ENCODE results near the gene TMPRSS4.

Gene TMPRSS4

GRCh38 chr11:118076754-118077281 lies at the start of gene TMPRSS4:
Gene TMPRSS4, plus strand, starts transcription at chr11:118077078. Its CDS starts 225 bp downstream, at chr11:118077303.
- peak within 1 kb of the TSS in 3 of 7 experiments; percentile 6 to 8 (median 8) for H3K4me3 ChIP-seq
- peak within 1 kb of the TSS in 9 of 21 experiments; percentile 8 to 71 (median 37) for H3K27ac ChIP-seq

- no peak overlapping the region for H3K4me3 ChIP-seq
Observed at GRCh38 chr11:118027694-118028093, 49.2 kb upstream of the TMPRSS4 start.

GRCh38 chr11:118028626-118029025 lies 48.3 kb upstream of the TMPRSS4 start:
- no peak overlapping the region for H3K4me3 ChIP-seq
- H3K27ac ChIP-seq = no peak overlapping the region

More at GRCh38 chr11:118027694-118028093, 49.2 kb upstream of the TMPRSS4 start:
- no peak overlapping the region for H3K27ac ChIP-seq

GRCh38 chr11:118033443-118033842 lies 43.4 kb upstream of the TMPRSS4 start:
- Histone ChIP-seq H3K27ac (no peak overlapping the region), H3K4me3 (no peak overlapping the region)

- Histone ChIP-seq H3K4me3 (no peak overlapping the region), H3K27ac (no peak overlapping the region)
Observed at GRCh38 chr11:118042141-118042540, 34.7 kb upstream of the TMPRSS4 start.

GRCh38 chr11:118042796-118043195 lies 34.1 kb upstream of the TMPRSS4 start:
- peak overlapping the region in 1 of 21 experiments; percentile 26 for H3K27ac ChIP-seq
- no peak overlapping the region for H3K4me3 ChIP-seq

- H3K4me3 ChIP-seq = no peak overlapping the region
- peak overlapping the region in 4 of 21 experiments; percentile 60 to 85 (median 72) for H3K27ac ChIP-seq
Observed at GRCh38 chr11:118045191-118045590, 31.7 kb upstream of the TMPRSS4 start.

- Histone ChIP-seq H3K4me3 (no peak overlapping the region), H3K27ac (peak overlapping the region in 10 of 21 experiments; percentile 9 to 85 (median 52))
Observed at GRCh38 chr11:118046051-118046963, 30.6 kb upstream of the TMPRSS4 start.

- Histone ChIP-seq H3K4me3 (no peak overlapping the region), H3K27ac (peak overlapping the region in 9 of 21 experiments; percentile 9 to 85 (median 60))
Observed at GRCh38 chr11:118046964-118047700, 29.7 kb upstream of the TMPRSS4 start.

GRCh38 chr11:118047749-118048148 lies 29.1 kb upstream of the TMPRSS4 start:
- H3K27ac ChIP-seq = peak overlapping the region in 5 of 21 experiments; percentile 21 to 85 (median 62)
- H3K4me3 ChIP-seq = no peak overlapping the region

- Histone ChIP-seq H3K4me3 (no peak overlapping the region), H3K27ac (peak overlapping the region in 1 of 21 experiments; percentile 44)
Observed at GRCh38 chr11:118048472-118049370, 28.2 kb upstream of the TMPRSS4 start.

GRCh38 chr11:118049771-118050170 lies 27.1 kb upstream of the TMPRSS4 start:
- H3K27ac ChIP-seq = peak overlapping the region in 6 of 21 experiments; percentile 24 to 85 (median 72)
- no peak overlapping the region for H3K4me3 ChIP-seq

- Histone ChIP-seq H3K4me3 (no peak overlapping the region), H3K27ac (peak overlapping the region in 8 of 21 experiments; percentile 22 to 85 (median 72))
Observed at GRCh38 chr11:118050208-118050891, 26.5 kb upstream of the TMPRSS4 start.

- Histone ChIP-seq H3K27ac (peak overlapping the region in 9 of 21 experiments; percentile 9 to 85 (median 71)), H3K4me3 (no peak overlapping the region)
Observed at GRCh38 chr11:118051136-118051610, 25.7 kb upstream of the TMPRSS4 start.

- peak overlapping the region in 9 of 21 experiments; percentile 9 to 85 (median 71) for H3K27ac ChIP-seq
- no peak overlapping the region for H3K4me3 ChIP-seq
Observed at GRCh38 chr11:118051611-118052461, 25.0 kb upstream of the TMPRSS4 start.

GRCh38 chr11:118052581-118053206 lies 24.2 kb upstream of the TMPRSS4 start:
- Histone ChIP-seq H3K27ac (peak overlapping the region in 8 of 21 experiments; percentile 17 to 85 (median 69)), H3K4me3 (no peak overlapping the region)

Measured in skin epidermis (tissue), 12 donors.